Epithelial cell of prostate (primary cell): ENCODE data around the gene GALNTL6.
"Not testable (repeated sequence)": the region's sequence is repeated elsewhere in the genome, so short reads cannot be mapped to it uniquely, and the experiment has no call there.

Experiments
- DNase-seq: peaks from one replicate; pipeline ENCODE4 v3.0.0-alpha.2; 2011; ENCODE audit warnings: low read depth, low spot score
- H3K27ac ChIP-seq: fragments of 450-650 bp; 2 replicates; pipeline ENCODE4 v1.5.1; 2017; ENCODE audit warnings: mild to moderate bottlenecking

GALNTL6 gene

GRCh38 chr4:172698256-172698655, 885.1 kb downstream of the GALNTL6 start:
- DNase-seq: no peak
- no peak overlapping the region for H3K27ac ChIP-seq

GRCh38 chr4:172705565-172705964, 892.4 kb downstream of the GALNTL6 start:
- DNase-seq: no peak
- no peak overlapping the region for H3K27ac ChIP-seq

DNA sequence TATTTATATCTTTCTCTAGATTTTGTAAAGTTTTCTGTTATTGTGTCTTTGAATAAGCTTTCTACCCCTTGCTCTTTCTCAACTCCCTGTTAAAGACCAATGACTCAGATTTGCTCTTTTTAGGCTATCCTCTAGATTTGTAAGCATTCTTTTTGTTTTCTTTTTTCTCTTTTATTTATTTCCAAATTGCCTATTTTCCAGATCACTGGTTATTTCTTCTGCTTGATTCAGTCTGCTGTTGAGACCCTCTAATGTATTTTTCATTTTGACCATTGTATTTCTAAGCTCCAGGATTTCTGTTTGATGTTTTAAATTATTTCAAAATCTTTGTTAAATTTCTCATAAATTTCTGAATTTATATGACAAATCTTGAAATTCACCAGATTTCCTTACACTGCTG, 892.8 kb downstream of the GALNTL6 start:
- no peak for DNase-seq
- no peak overlapping the region for H3K27ac ChIP-seq

GRCh38 chr4:172707622-172708021, 894.4 kb downstream of the GALNTL6 start:
- DNase-seq: no peak
- no peak overlapping the region for H3K27ac ChIP-seq

DNA sequence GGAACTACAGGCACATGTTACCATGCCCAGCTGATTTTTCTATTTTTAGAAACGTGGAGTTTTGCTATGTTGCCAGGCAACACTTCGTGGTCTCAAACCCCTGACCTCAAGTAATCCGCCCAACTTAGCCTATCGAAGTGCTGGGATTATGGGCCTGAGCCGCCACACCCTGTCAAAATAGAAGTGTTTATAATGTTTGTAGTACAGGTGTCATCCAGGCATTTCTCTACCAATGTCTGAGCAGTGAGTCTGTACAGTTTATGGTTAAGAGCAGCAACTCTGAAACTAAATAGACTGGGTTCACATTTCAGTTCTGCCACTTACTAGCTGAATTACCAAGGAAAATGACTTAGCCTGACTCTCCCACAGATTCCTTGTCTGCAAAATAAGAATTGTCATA, 895.0 kb downstream of the GALNTL6 start:
- DNase-seq: no peak
- no peak overlapping the region for H3K27ac ChIP-seq

GRCh38 chr4:172709376-172709775, 896.2 kb downstream of the GALNTL6 start:
- no peak for DNase-seq
- no peak overlapping the region for H3K27ac ChIP-seq

DNA sequence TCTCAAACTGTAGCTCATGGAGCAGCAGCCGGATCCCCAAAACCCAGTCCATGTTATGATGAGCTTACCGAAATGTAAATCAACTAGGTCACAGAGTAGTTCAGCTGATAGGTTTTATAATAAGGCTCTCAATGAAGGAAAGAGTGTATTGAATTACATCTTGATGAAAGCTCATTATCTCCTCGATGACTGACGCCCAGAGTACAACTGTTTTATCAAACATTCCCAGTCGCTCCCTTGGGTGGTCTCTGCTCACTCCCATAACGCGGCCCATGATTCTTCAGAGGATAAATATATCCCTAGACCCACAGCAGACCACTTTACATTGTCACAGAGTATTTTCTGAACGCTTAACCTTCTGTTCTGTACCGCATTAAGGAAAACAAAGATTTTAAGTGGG, 903.1 kb downstream of the GALNTL6 start:
- no peak overlapping the region for H3K27ac ChIP-seq
- DNase-seq: no peak

DNA sequence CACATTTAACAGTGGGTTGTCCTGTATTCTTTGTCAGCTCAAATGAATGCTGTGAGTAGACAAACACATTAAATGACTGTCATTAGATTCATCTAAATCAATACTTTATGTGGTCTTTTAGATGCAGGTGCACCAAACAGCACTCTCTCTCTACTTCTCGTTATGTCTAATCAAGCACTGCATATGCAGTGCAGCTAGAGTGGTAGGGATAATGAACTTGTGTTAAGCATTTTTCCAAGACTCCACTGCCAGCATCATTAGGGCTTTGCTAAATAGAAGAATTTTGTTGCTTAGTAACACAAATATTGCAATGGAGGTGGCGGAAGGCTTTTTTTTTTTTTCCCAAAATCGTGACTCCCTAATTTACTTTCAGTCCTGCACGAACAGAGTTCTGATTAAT, 908.5 kb downstream of the GALNTL6 start:
- no peak for DNase-seq

DNA sequence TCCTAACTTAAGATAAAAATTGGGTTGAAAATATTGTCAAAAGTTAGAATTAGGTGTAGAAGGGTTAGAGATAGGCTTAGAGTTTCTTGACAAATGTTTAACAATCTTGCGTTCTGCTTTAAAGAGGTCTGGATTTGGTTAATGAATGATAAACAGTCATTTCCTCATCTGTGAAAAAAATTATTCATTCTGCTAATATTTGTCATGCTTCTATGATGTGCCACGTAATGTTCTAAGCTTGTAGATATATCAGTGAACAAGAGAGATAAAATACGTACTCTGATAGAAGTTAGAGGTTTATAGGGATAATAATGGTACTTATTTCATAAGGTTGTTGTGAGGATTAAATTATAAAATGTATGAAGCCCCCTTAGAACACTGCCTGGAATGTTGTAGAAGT, 912.4 kb downstream of the GALNTL6 start:
- no peak overlapping the region for H3K27ac ChIP-seq
- no peak for DNase-seq

More for the DNA sequence above, 908.5 kb downstream of the GALNTL6 start:
- H3K27ac ChIP-seq: no peak overlapping the region

- no peak overlapping the region for H3K27ac ChIP-seq
- no peak for DNase-seq
Measured at GRCh38 chr4:172726001-172726423, 912.8 kb downstream of the GALNTL6 start.

- no peak overlapping the region for H3K27ac ChIP-seq
- DNase-seq: no peak
Measured at GRCh38 chr4:172727631-172728030, 914.4 kb downstream of the GALNTL6 start.

DNA sequence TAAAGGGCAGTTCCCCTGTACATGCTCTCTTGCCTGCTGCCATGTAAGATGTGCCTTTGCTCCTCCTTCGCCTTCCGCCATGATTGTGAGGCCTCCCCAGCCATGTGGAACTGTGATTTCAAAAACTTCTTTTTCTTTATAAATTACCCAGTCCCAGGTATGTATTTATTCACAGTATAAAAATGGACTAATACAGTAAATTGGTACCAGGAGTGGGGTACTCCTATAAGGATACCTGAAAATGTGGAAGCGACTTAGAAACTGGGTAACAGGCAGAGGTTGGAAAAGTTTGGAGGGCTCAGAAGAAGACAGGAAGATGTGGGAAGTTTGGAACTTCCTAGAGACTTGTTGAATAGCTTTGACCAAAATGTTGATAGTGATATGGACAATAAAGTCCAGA, 920.4 kb downstream of the GALNTL6 start:
- H3K27ac ChIP-seq: not testable (repeated sequence)

GRCh38 chr4:172734555-172734954, 921.4 kb downstream of the GALNTL6 start:
- no peak for DNase-seq
- H3K27ac ChIP-seq: no peak overlapping the region

More for the DNA sequence above, 920.4 kb downstream of the GALNTL6 start:
- DNase-seq: not testable (repeated sequence)

GRCh38 chr4:172736046-172736445, 922.8 kb downstream of the GALNTL6 start:
- DNase-seq: no peak

DNA sequence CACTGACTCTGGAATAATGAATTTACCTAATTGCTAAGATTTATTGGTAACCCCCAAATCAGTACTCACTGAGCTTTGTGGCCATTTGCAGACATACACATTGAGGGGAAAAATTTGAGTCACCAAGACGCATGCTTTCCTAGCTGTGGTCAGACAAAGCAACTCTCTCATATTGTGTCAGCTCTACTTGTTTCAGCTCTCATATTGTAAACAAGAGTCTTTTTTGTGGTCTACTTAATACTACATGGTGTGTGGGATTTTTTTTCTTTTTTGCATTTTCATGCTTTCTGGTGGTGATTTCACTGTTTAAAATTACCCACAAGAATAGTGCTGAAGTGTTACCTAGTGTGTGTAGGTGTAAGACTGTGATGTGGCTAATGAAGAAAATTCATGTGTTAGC, 927.2 kb downstream of the GALNTL6 start:
- no peak overlapping the region for H3K27ac ChIP-seq
- DNase-seq: no peak

More at GRCh38 chr4:172736046-172736445, 922.8 kb downstream of the GALNTL6 start:
- H3K27ac ChIP-seq: no peak overlapping the region

DNA sequence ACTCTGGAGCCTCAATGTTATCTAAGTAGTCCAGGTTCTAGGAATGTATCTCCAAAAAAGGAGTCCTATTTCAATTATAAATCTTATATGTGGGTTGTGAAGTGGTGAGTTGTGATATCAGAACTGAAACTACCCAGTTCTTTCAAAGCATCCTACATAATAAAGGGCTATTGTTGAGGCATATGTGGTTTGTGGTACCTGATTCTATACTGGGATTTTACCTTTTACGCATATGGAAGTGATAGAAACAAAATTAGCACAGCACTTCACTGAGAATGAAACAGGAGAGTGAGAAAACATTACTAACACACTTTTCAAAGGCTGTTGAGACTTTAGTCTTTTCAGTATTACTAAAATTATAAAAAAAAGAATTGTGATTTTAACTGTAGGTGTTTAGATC, 937.7 kb downstream of the GALNTL6 start:
- H3K27ac ChIP-seq: no peak overlapping the region
- DNase-seq: no peak

DNA sequence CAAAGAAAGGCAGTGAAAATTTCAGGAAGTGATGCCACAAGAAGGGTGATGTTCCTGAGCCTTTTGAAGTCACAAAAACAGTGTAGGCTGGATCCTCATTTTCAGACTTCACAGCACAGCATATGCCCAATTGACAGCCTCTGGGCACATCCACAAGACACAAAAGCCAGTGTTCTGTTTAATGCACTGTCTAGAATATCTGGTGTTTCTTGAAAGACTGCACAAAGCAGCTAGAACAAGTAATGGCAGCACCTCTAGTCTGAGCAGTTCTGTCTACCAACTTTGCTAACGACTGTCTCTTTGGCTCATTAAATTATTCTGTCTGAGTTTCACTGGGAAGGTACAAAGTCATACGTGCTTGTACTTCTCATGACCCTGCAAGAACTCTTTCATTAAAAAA, 938.3 kb downstream of the GALNTL6 start:
- DNase-seq: no peak
- H3K27ac ChIP-seq: no peak overlapping the region

GRCh38 chr4:172758586-172759340, 945.6 kb downstream of the GALNTL6 start:
- peak; percentile 24 for DNase-seq
- no peak overlapping the region for H3K27ac ChIP-seq

DNA sequence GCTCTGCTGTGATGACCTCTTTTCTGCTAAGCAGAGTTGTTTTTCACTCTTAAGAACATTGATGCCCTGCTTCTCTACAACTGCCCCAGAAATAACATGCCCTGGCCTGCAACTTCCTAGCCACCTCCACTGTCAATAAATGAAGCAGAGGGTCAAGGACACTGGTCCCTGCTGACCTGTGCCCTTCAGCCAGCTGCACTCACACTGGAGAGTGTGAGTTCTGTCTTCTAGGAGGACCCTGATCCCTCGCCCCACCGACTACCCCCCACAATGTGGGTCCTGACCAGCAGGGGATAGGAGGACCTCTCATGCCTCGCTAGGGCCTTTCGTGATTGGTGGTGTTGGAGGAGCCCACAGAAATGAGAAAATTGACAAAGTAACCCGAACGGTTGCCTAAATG, 947.3 kb downstream of the GALNTL6 start:
- no peak overlapping the region for H3K27ac ChIP-seq
- DNase-seq: no peak

GRCh38 chr4:172762895-172763294, 949.7 kb downstream of the GALNTL6 start:
- H3K27ac ChIP-seq: no peak overlapping the region
- DNase-seq: no peak

GRCh38 chr4:172770787-172771186, 957.6 kb downstream of the GALNTL6 start:
- DNase-seq: no peak
- H3K27ac ChIP-seq: no peak overlapping the region

DNA sequence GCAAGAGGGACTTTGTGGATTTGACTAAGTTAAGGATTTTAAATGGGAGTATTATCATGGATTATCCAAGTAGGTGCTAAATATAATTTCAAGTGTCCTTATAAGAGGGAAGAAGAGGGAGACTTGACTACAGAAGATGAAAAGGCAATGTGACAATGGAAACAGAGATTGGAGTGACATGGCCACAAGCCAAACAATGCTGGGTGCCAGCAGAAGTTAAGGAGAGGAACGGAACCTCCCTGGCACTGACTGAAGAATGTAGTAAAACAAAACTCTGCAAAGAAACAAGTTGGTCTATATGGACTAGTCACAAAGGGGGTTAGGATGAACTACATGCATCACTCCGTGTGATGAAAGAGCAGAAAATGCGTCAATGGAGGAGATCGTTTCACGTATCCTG, 959.6 kb downstream of the GALNTL6 start:
- no peak overlapping the region for H3K27ac ChIP-seq

More for the DNA sequence above, 959.6 kb downstream of the GALNTL6 start:
- DNase-seq: no peak
